Measurements from ENCODE around the gene COL1A1. TPM values are rescaled to one million over a fixed set of nuclear protein-coding genes. Genes with fewer than 3 reads are reported as not detected.

Gene COL1A1
- total and polyA plus RNA-seq, 5 donors = 24.8 to 138 (median 59.2) TPM

DNA sequence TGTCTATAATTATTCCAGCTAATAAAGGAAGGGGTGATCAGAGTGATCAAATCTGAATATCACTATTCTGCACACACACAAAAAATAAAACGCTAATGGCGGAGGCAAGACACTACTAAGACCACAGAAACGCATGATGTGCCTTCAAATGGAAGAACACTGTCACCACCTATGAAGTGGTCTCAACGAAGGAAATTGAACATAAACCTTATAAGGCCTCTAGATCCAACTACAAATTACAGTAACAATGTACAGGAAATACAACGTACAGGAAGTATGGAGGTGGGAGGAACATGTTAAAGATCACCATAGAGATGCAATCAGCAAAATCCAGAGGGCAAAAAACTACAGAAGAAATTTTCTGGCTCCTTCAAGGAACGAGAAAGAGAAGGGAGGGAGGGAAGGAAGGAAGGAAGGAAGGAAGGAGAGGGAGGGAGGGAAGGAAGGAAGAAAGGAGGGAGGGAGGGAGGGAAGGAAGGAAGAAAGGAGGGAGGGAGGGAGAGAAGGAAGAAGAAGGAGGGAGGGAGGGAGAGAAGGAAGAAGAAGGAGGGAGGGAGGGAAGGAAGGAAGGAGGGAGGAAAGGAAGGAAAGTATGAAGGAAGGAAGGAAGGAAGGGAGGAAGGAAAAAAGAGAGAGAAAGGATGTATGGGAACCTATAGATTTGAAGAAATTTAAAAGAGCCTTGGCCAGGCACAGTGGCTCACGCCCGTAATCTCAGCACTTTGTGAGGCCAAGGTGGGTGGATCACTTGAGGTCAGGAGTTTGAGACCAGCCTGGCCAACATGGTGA, 38.8 kb downstream of the COL1A1 start:
- ATAC-seq = no peak
- Histone ChIP-seq H3K4me1 (ENCODE audit: control insufficient read depth, insufficient read depth, low read length) (no peaks in the 10 kb centered on the region), H3K4me3 (ENCODE audit: low read length) (no peak overlapping the region), H3K9me3 (ENCODE audit: control insufficient read depth, low read length) (no peaks in the 10 kb centered on the region), H3K27me3 (ENCODE audit: control insufficient read depth, insufficient read depth) (no peaks in the 10 kb centered on the region), H3K27ac (ENCODE audit: low read length) (no peak overlapping the region)
- 73% methylated on average over 8 of the region's 8 CpGs for WGBS
- peak in 1 of 3 donors; percentile 11 for DNase-seq
- intact Hi-C loops (cut with DNase I) = loop anchor here in 2 of 4 donors (10.0 kb wide), 1 partner anchor 48 kb away; no protein-coding TSS in a partner anchor

GRCh38 chr17:50161911-50162288, 39.5 kb downstream of the COL1A1 start:
- ATAC-seq = peak in 1 of 2 donors; percentile 5
- Histone ChIP-seq H3K27me3 (ENCODE audit: control insufficient read depth, insufficient read depth) (no peaks in the 10 kb centered on the region), H3K4me1 (ENCODE audit: control insufficient read depth, insufficient read depth, low read length) (no peaks in the 10 kb centered on the region), H3K9me3 (ENCODE audit: control insufficient read depth, low read length) (no peaks in the 10 kb centered on the region), H3K4me3 (ENCODE audit: low read length) (no peak overlapping the region), H3K27ac (ENCODE audit: low read length) (no peak overlapping the region)
- intact Hi-C loops (cut with DNase I) = loop anchor here in 2 of 4 donors (10.0 kb wide), 1 partner anchor 47 kb away; no protein-coding TSS in a partner anchor
- WGBS = 53% methylated on average over 16 of the region's 16 CpGs
- DNase-seq = peak in 2 of 3 donors; percentile 48 to 52

DNA sequence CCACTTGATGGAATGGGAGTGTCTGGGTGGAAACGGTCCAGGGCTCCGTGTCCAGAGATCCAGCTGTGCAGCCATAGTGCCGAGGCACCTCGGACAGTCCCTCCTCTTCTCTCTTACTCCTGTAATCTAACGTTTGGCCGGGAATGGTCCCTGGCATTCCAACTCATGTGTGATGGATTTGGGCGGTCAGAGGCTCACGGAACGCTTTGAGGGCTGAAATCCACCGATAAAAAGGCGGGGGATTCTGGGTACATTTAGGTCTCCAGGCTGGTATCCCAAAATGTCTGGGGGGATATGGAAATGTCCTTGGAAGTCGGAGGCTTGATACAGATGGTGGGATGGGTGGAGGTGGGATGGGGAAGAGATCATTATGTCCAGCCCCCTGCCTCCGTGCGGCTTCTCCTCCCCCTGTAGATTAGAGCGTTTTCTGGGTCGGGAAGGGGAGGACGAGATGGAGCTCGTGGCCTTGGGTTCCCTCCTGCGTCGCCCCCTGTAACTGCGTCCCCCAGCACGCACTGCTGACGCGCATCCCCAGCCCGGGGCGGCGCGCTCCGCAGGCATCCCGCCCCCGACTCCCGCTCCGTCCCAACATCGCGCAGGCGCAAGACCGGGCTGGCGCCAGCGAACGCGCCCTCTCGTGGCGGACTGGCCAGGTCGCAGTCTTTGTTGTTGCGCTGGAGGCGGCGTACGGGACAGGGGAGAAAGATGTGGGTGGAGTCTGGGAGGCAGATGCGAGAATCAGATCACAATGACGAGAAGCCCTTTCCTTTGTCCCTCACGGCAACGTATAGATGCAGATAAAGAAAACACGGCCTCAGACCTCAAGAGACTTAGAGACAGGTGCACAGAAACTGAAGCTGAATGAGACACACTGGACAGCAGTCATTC, 40.2 kb downstream of the COL1A1 start:
- peak overlapping the region; percentile 58 for H3K4me3 ChIP-seq (ENCODE audit: low read length)
- no peaks in the 10 kb centered on the region for H3K27me3 ChIP-seq (ENCODE audit: control insufficient read depth, insufficient read depth)
- intact Hi-C loops (cut with DNase I) = loop anchor here in 2 of 4 donors (10.0 kb wide), 1 partner anchor 46 kb away; no protein-coding TSS in a partner anchor
- H3K4me1 ChIP-seq (ENCODE audit: control insufficient read depth, insufficient read depth, low read length) = no peaks in the 10 kb centered on the region
- H3K9me3 ChIP-seq (ENCODE audit: control insufficient read depth, low read length) = no peaks in the 10 kb centered on the region
- ATAC-seq (peak; percentile 92 to 93), DNase-seq (peak; percentile 92 to 97 (median 96))
- under 1% methylated on average over 53 of the region's 53 CpGs for WGBS
- H3K27ac ChIP-seq (ENCODE audit: low read length) = peak overlapping the region; percentile 19

- peaks cover 14% of the 10 kb centered on the region for H3K4me1 ChIP-seq (ENCODE audit: control insufficient read depth, insufficient read depth, low read length)
- 58% methylated on average over 4 of the region's 4 CpGs for WGBS
Measured at GRCh38 chr17:50157891-50158290, 43.5 kb downstream of the COL1A1 start.

GRCh38 chr17:50155115-50155819, 46.2 kb downstream of the COL1A1 start:
- DNase-seq (peak; percentile 59 to 80 (median 74)), ATAC-seq (peak; percentile 5 to 30)
- no peaks in the 10 kb centered on the region for H3K9me3 ChIP-seq (ENCODE audit: control insufficient read depth, low read length)
- H3K27me3 ChIP-seq (ENCODE audit: control insufficient read depth, insufficient read depth) = no peaks in the 10 kb centered on the region
- intact Hi-C loops (cut with DNase I) = loop anchor here in 1 of 4 donors (10.0 kb wide), 1 partner anchor 60 kb away; the partner anchor contains the start of gene PDK2
- H3K4me1 ChIP-seq (ENCODE audit: control insufficient read depth, insufficient read depth, low read length) = peaks cover 14% of the 10 kb centered on the region
- 55% methylated on average over 8 of the region's 8 CpGs for WGBS
- no peak overlapping the region for H3K4me3 ChIP-seq (ENCODE audit: low read length)
- peak overlapping the region; percentile 50 for H3K27ac ChIP-seq (ENCODE audit: low read length)

More at GRCh38 chr17:50157891-50158290, 43.5 kb downstream of the COL1A1 start:
- no peak overlapping the region for H3K4me3 ChIP-seq (ENCODE audit: low read length)
- no peak overlapping the region for H3K27ac ChIP-seq (ENCODE audit: low read length)
- DNase-seq (peak in 1 of 3 donors; percentile 6), ATAC-seq (no peak)
- intact Hi-C loops (cut with DNase I) = loop anchor here in 1 of 4 donors (10.0 kb wide), 1 partner anchor 63 kb away; the partner anchor contains the start of gene PDK2
- no peaks in the 10 kb centered on the region for H3K9me3 ChIP-seq (ENCODE audit: control insufficient read depth, low read length)
- H3K27me3 ChIP-seq (ENCODE audit: control insufficient read depth, insufficient read depth) = no peaks in the 10 kb centered on the region

GRCh38 chr17:50154604-50155003, 46.8 kb downstream of the COL1A1 start:
- no peaks in the 10 kb centered on the region for H3K27me3 ChIP-seq (ENCODE audit: control insufficient read depth, insufficient read depth)
- H3K9me3 ChIP-seq (ENCODE audit: control insufficient read depth, low read length) = no peaks in the 10 kb centered on the region
- H3K4me3 ChIP-seq (ENCODE audit: low read length) = no peak overlapping the region
- WGBS = 40% methylated on average over 1 of the region's 1 CpG
- ATAC-seq (no peak), DNase-seq (peak in 1 of 3 donors; percentile 7)
- intact Hi-C loops (cut with DNase I) = loop anchor here in 1 of 4 donors (10.0 kb wide), 1 partner anchor 60 kb away; the partner anchor contains the start of gene PDK2
- peaks cover 14% of the 10 kb centered on the region for H3K4me1 ChIP-seq (ENCODE audit: control insufficient read depth, insufficient read depth, low read length)
- peak overlapping the region; percentile 37 for H3K27ac ChIP-seq (ENCODE audit: low read length)

- intact Hi-C loops (cut with DNase I) = loop anchor here in 1 of 4 donors (10.0 kb wide), 1 partner anchor 59 kb away; the partner anchor contains the start of gene PDK2
- H3K27me3 ChIP-seq (ENCODE audit: control insufficient read depth, insufficient read depth) = no peaks in the 10 kb centered on the region
- peak overlapping the region; percentile 68 for H3K27ac ChIP-seq (ENCODE audit: low read length)
- H3K9me3 ChIP-seq (ENCODE audit: control insufficient read depth, low read length) = no peaks in the 10 kb centered on the region
- no peak overlapping the region for H3K4me3 ChIP-seq (ENCODE audit: low read length)
- DNase-seq (peak; percentile 75 to 93 (median 93)), ATAC-seq (peak; percentile 27 to 38)
- 19% methylated on average over 16 of the region's 16 CpGs for WGBS
- H3K4me1 ChIP-seq (ENCODE audit: control insufficient read depth, insufficient read depth, low read length) = peaks cover 14% of the 10 kb centered on the region
Measured at GRCh38 chr17:50153650-50154575, 47.5 kb downstream of the COL1A1 start.

GRCh38 chr17:50152736-50153135, 48.7 kb downstream of the COL1A1 start:
- ATAC-seq (no peak), DNase-seq (peak; percentile 20 to 58 (median 36))
- Histone ChIP-seq H3K27me3 (ENCODE audit: control insufficient read depth, insufficient read depth) (no peaks in the 10 kb centered on the region), H3K9me3 (ENCODE audit: control insufficient read depth, low read length) (no peaks in the 10 kb centered on the region), H3K4me1 (ENCODE audit: control insufficient read depth, insufficient read depth, low read length) (peaks cover 14% of the 10 kb centered on the region), H3K4me3 (ENCODE audit: low read length) (no peak overlapping the region), H3K27ac (ENCODE audit: low read length) (peak overlapping the region; percentile 25)
- intact Hi-C loops (cut with DNase I) = loop anchor here in 1 of 4 donors (10.0 kb wide), 1 partner anchor 58 kb away; the partner anchor contains the start of gene PDK2
- WGBS = 62% methylated on average over 7 of the region's 7 CpGs

- intact Hi-C loops (cut with DNase I) = loop anchor here in 1 of 4 donors (10.0 kb wide), 1 partner anchor 57 kb away; the partner anchor contains the start of gene PDK2
- DNase-seq = peak; percentile 82 to 92 (median 88)
- Histone ChIP-seq H3K4me3 (ENCODE audit: low read length) (peak overlapping the region; percentile 86), H3K4me1 (ENCODE audit: control insufficient read depth, insufficient read depth, low read length) (peaks cover 17% of the 10 kb centered on the region), H3K9me3 (ENCODE audit: control insufficient read depth, low read length) (no peaks in the 10 kb centered on the region), H3K27me3 (ENCODE audit: control insufficient read depth, insufficient read depth) (no peaks in the 10 kb centered on the region), H3K27ac (ENCODE audit: low read length) (peak overlapping the region; percentile 78)
- peak; percentile 73 to 79 for ATAC-seq
- WGBS = 4% methylated on average over 12 of the region's 12 CpGs
Measured at GRCh38 chr17:50151937-50152547, 49.4 kb downstream of the COL1A1 start.
